Measurements from ENCODE around the gene DNASE1.
"Not testable (repeated sequence)": the region's sequence is repeated elsewhere in the genome, so short reads cannot be mapped to it uniquely, and the experiment has no call there.

The DNASE1 gene, protein sequence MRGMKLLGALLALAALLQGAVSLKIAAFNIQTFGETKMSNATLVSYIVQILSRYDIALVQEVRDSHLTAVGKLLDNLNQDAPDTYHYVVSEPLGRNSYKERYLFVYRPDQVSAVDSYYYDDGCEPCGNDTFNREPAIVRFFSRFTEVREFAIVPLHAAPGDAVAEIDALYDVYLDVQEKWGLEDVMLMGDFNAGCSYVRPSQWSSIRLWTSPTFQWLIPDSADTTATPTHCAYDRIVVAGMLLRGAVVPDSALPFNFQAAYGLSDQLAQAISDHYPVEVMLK

GRCh38 chr16:3654249-3654991 is at the start of gene DNASE1:
DNASE1 (plus strand) TSS chr16:3654691; CDS start chr16:3655374, 683 bp downstream.
- DNase-seq: peak; percentile 37

DNA sequence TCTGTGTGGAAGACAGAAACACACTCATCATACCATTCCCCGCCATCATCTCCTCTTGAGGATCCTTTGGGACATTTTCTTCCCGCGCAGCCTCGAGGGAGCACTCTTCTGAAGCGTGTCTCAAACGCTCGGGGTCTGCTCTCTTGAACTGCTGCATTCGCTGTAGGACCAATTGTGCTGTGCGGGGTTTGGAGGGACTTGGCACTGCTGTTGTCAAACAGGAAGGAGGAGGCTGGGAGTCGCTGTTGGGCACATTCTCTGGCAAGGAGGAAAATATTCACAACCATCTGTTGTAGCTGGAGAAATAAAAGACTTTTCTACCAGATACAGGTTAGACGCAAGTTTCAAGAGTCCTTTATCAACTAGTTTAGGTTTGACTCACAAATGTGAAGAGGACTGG is 48.0 kb upstream of the DNASE1 start:
- no peak for DNase-seq

GRCh38 chr16:3607161-3607560 is 47.3 kb upstream of the DNASE1 start:
- DNase-seq: no peak

- no peak for DNase-seq
Observed at GRCh38 chr16:3607634-3608033, 46.9 kb upstream of the DNASE1 start.

- no peak for DNase-seq
Observed at GRCh38 chr16:3608069-3608468, 46.4 kb upstream of the DNASE1 start.

DNA sequence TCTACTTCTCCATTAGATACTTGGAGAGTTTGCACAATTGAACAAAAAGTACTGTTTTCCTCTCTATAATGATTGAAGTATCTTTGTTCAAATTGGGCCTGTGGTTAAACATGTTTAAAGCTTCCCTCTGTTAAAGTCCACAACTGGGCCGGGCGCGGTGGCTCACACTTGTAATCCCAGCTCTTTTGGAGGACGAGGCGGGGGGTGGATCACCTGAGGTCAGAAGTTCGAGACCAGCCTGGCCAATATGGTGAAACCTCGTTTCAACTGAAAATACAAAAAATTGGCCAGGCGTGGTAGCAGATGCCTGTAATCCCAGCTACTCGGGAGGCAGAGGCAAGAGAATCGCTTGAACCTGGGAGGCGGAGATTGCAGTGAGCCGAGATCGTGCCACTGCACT is 45.5 kb upstream of the DNASE1 start:
- not testable (repeated sequence) for DNase-seq

DNA sequence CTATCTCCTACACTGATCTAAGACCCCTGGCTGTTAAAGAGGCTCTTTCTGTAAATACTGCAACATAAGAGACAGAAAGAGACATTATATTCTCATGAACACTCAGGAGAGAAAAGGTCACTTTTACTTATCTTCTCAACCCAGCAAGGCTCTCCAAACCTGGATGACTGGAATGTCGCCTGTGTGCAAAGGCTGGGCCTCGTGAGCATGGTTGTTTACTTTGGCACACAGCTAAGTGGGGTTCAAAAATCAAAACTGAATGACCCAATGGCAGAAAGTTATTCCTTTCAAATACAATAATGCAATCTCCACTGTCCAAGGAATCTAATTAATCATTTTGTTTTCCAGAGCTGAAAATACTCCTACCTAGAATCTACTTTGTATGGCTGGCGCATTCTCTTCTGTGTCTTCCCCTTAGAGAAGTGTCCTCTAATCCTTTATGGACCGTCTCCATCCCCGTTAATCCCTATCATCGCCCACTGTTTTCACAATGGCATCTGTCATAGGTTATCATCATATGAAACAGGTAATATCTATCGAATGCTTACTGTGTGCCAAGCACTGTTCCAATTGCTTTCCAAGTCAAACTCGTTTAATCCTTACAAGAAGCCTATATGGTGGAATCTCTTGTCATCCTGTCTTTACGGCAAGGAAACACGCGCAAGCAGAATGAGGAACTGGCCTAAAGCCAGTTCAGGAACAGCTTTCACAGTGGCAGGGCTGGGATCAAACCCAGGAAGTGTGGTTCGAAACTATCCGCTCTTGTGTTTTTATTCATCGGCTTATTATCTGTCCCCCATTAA is 44.4 kb upstream of the DNASE1 start:
- DNase-seq: no peak

DNA sequence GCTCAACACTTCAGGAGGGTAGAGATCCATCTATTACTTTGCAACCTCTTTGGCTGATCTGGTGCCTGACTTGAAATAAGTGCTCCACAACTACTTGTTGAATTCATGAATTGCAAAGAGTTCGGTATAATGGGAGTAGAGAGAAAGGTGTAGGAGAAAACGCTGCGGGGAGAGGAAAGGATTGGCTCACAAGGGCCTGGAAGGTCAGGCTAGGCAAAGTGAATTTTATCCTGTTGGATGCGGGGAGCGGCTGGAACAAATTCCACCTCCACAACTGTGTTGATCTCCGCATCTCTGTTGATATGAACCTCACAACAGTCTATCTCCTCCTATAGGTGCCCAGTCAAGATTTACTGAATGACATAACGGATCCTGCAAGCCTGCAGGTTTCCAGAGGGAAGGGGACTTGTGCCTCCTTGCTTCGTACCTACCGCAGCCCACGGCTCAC is 43.8 kb upstream of the DNASE1 start:
- DNase-seq: no peak

DNA sequence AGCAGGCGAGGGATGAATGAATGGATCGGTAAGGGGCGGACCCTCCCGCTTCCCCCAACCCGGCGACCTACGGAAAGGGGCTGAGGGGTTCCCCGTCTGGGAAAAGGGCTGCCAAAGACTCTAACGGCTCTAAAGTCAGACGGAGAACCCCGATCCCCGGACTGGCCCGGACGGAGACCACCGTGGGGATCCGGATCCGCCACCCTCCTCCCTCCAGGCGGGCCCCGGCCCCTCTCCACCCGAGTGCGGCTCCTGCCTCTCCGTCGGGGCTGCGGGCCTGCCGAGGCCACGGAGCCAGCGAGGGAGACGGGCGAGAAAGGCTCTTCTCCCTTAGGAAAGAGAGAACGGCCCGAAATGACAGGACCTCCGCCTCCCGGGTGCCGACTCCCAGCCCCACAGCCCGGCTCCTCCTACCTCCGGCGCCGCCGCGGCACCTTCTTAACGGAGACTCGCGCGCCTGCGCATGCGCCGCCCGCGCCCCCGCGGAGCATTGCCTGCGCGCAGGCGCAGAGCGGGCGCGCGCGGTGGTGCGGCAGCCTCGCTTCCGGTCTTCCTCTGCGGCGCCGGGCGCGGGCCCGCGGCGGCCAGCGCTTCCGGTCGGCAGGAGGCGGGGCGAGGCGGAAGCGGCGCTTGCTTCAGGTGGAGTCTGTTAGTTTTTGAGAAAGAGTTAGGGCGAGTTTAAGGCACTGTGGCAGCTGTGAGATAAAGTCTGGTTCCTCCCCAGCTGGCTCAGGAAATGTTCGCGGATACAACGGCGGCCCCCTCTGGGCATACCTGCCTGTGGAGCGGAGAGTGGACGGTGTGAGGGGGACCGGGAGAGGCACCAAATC is 43.1 kb upstream of the DNASE1 start, which contains the start of gene SLX4:
TSS of gene SLX4 (minus strand) at position 461 of the 830 bp plus-strand sequence. CDS start 2,642 bp downstream, outside the sequence.
- DNase-seq: peak; percentile 79

DNA sequence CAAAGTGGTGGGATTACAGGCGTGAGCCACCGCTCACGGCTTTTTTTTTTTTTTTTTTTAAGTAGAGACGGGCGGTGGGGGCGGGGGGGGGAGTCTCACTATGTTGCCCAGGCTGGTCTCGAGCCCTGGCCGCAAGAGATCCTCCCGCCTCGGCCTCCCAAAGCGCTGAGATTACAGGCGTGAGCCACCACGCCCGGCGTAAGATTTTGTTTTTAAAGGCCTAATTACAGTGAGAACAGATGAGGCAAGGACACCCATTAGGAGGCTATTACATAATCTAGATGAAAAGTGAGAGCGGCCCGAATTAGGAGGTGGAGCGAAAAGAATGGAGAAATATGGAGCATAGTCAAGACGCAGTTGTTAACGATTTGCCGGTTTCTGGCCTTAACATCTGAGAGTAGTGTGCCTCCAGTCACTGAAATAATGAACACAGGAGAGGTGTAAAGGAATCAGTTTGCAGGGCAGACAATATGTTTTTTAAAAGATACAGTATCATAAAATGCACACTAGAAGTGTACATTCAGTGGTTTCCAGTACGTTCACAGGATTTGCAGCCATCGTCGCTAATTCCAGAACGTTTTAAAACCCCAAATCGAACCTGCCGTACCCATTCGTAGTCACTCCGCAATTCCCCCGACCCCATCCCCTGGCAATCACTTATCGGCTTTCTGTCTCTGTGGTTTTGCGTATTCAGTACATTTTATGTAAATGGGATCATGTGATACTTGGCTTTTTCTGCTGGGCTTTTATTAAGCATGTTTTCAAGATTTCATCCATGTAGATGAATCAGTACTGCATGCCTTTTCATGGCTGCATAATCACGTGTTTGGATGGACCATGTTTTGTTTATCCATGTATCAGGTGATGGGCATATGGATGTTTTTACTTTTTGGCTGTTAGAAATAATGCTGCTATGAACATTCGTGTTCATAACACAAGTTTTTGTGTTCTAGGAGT is 41.7 kb upstream of the DNASE1 start:
- no peak for DNase-seq

- DNase-seq: no peak
Observed at GRCh38 chr16:3618769-3619141, 35.7 kb upstream of the DNASE1 start.

DNA sequence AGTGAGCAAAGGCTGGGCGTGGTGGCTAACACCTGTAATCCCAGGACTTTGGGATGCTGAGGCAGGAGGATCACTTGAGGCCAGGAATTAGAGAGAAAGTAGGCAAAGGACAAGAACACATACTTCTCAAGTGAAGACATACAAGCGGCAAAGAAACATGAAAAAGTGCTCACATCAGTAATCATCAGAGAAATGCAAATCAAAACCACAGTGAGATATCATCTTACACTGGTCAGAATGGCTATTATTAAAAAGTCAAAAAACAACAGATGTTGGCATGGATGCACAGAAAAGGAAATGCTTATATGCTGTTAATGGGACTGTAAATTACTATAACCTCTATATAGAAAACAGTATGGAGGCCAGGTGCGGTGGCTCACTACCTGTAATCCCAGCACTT is 30.8 kb upstream of the DNASE1 start:
- no peak for DNase-seq

- DNase-seq: no peak
Observed at GRCh38 chr16:3625331-3625730, 29.2 kb upstream of the DNASE1 start.

GRCh38 chr16:3625911-3626732 is 28.4 kb upstream of the DNASE1 start:
- DNase-seq: no peak

- DNase-seq: peak; percentile 19
Observed at GRCh38 chr16:3637371-3637923, 17.0 kb upstream of the DNASE1 start.

GRCh38 chr16:3638916-3639644 is 15.4 kb upstream of the DNASE1 start:
- no peak for DNase-seq

GRCh38 chr16:3640207-3640606 is 14.3 kb upstream of the DNASE1 start:
- DNase-seq: no peak

DNA sequence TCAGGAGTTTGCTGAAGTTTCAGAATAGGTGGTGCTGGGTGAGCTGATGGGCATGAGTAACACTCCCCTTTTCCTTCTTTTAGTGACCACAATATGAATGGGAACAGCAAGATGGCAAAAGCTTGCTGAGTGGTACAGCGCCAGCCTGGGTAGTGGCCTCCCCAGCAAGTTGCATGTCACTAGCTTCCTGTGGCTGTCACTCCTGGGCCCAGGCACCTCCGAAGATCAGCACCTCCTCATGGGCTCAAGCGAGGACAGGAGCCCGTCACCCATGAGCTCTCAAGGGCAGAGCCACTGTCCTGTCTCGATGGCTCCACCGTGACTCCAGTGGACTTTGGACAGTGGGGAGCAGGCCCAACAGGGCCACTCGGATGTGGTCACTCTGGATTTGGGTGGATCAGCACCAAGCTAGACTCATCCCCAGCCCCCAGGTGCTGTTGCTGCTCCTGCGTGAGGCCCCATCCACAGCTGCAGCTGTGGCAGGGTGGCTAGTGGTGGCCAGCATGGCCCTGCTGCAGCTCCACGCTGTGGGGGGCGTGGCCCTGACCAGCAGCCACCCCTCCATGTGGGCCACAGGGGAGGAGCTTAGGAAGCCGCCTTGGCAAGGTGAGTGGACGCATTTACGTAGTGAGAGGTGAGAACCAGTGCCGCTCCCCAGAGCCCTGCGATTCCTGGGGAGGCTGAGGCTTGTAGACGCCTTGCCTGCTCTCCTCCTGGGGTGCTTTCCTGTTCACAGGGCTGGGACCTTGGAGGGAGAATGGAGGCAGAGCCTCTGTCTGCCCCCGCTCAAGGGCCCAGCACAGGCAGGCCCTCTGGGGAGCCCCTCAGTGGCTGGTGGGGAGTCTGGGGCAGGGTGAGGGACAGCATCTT is 13.6 kb upstream of the DNASE1 start:
- no peak for DNase-seq
